Measurements from ENCODE around the gene RDH11. TPM values are rescaled to one million over a fixed set of nuclear protein-coding genes. Genes with fewer than 3 reads are reported as not detected.

The RDH11 gene
- total RNA-seq, 1 experiment from 2014 or later: 117 TPM

DNA sequence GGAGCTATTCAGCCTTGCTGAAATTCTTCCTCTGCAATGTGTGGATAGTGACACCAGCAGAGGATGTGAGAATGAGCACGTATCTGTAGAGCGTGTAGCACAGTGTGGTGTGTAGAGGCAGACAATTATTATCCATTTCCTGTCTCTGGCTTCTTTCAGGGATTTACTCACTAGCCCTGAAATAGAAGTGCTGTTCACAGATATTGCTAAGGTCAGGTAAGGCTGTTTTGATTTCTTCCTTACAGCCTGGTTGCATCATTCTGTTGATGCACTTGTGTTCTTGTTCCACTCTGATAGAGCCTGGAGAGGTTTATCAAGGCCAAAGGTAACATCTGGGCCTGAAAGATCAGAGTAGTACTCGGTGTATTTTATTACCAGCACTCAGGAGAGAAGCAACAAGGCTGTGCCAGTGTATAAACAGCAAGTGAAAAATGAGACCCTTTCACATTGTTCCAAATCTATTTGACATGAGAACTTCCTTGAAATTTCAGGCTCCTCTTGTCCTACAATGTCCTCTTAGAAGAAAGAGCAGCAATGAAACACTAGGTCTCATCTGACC is 59.1 kb downstream of the RDH11 start:
- no peak overlapping the region for H3K27ac Mint-ChIP-seq (ENCODE audit: unreplicated experiment)
- TF ChIP-seq, protein P1, sequence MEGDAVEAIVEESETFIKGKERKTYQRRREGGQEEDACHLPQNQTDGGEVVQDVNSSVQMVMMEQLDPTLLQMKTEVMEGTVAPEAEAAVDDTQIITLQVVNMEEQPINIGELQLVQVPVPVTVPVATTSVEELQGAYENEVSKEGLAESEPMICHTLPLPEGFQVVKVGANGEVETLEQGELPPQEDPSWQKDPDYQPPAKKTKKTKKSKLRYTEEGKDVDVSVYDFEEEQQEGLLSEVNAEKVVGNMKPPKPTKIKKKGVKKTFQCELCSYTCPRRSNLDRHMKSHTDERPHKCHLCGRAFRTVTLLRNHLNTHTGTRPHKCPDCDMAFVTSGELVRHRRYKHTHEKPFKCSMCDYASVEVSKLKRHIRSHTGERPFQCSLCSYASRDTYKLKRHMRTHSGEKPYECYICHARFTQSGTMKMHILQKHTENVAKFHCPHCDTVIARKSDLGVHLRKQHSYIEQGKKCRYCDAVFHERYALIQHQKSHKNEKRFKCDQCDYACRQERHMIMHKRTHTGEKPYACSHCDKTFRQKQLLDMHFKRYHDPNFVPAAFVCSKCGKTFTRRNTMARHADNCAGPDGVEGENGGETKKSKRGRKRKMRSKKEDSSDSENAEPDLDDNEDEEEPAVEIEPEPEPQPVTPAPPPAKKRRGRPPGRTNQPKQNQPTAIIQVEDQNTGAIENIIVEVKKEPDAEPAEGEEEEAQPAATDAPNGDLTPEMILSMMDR (IDR thresholded peaks at IDR 0.05; ENCODE audit: unreplicated experiment): no peak
- intact Hi-C loops (cut with micrococcal nuclease; ENCODE audit: unreplicated experiment): no loop called here
- no peaks in the 10 kb centered on the region for H3K9me3 Mint-ChIP-seq (ENCODE audit: low read depth, unreplicated experiment)
- no peaks in the 10 kb centered on the region for H3K36me3 Mint-ChIP-seq (ENCODE audit: insufficient read depth, unreplicated experiment)
- CTCF ChIA-PET: interaction anchor here (0.7 kb wide), 1 partner anchor 130 kb away, joined by 3 read pairs; no protein-coding TSS in a partner anchor
- no peaks in the 10 kb centered on the region for H3K27me3 Mint-ChIP-seq (ENCODE audit: unreplicated experiment)
- no peak for DNase-seq
- H3K4me1 Mint-ChIP-seq (ENCODE audit: low read depth, unreplicated experiment): no peaks in the 10 kb centered on the region
- H3K4me3 Mint-ChIP-seq (ENCODE audit: low read depth, unreplicated experiment): no peak overlapping the region
- BruUV-seq (replicated peaks): no TSS peak

DNA sequence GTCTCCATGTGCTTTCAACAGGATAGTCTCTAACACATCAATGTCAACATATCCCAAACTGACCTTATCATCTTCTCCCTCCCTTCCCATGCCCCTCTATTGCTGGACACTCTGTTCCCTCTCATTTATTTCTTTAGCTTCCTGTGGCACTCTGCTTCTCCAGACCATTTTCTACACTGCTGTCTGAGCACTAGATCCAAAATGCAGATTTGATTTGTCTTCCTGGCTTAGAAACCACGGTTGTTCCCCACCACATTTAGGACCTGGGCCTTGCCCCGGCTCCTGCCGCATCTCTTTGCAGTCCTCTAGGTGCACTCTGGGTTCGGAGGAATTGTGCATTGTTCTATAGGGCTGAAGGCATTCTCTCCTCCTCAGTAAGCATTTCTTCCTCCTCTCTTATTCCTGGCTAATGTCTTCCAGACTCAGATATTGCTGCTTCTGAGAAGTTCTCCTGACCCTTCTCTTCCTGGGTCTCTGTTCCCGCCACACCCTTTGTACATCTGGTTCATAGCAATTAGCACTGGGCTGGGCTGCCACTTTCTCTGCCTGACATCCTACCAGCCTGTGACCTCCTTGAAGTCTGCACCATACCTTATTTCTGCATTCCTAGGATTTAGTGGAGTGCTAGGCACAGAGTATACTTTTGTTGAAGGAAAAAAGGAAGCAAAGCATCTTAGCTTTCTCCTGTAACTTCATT is 62.0 kb downstream of the RDH11 start:
- intact Hi-C loops (cut with micrococcal nuclease; ENCODE audit: unreplicated experiment): no loop called here
- TF ChIP-seq, protein P1 (IDR thresholded peaks at IDR 0.05; ENCODE audit: unreplicated experiment): no peak
- Mint-ChIP-seq H3K27ac (ENCODE audit: unreplicated experiment) (no peak overlapping the region), H3K4me1 (ENCODE audit: low read depth, unreplicated experiment) (no peaks in the 10 kb centered on the region), H3K4me3 (ENCODE audit: low read depth, unreplicated experiment) (no peak overlapping the region), H3K36me3 (ENCODE audit: insufficient read depth, unreplicated experiment) (no peaks in the 10 kb centered on the region), H3K27me3 (ENCODE audit: unreplicated experiment) (no peaks in the 10 kb centered on the region), H3K9me3 (ENCODE audit: low read depth, unreplicated experiment) (no peaks in the 10 kb centered on the region)
- DNase-seq: no peak
- CTCF ChIA-PET: no interaction called here
- BruUV-seq (replicated peaks): no TSS peak

DNA sequence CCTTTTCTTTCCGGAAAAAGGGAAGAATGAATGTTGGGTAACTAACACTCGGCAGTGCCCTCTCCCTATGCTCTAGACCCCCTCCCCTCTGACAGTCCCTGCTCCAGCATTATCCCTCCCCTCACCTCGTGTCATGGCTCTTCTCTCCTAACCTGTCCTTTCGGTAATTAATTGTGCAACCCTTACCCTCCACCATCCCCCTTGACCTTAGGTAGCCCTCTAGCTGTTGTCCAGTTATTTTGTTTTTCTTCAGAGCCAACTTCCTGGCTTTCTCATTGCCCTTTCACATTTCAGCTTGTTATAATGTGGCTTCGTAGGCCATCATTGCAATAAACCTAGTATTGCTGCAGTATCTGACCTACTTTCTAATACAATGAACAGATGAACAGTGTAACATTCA is 64.6 kb downstream of the RDH11 start:
- no peak for DNase-seq
- Mint-ChIP-seq H3K27ac (ENCODE audit: unreplicated experiment) (no peak overlapping the region), H3K4me1 (ENCODE audit: low read depth, unreplicated experiment) (no peaks in the 10 kb centered on the region), H3K36me3 (ENCODE audit: insufficient read depth, unreplicated experiment) (no peaks in the 10 kb centered on the region), H3K4me3 (ENCODE audit: low read depth, unreplicated experiment) (no peak overlapping the region), H3K27me3 (ENCODE audit: unreplicated experiment) (no peaks in the 10 kb centered on the region), H3K9me3 (ENCODE audit: low read depth, unreplicated experiment) (no peaks in the 10 kb centered on the region)
- CTCF ChIA-PET: no interaction called here
- TF ChIP-seq, protein P1 (IDR thresholded peaks at IDR 0.05; ENCODE audit: unreplicated experiment): no peak
- intact Hi-C loops (cut with micrococcal nuclease; ENCODE audit: unreplicated experiment): no loop called here
- BruUV-seq (replicated peaks): no TSS peak

DNA sequence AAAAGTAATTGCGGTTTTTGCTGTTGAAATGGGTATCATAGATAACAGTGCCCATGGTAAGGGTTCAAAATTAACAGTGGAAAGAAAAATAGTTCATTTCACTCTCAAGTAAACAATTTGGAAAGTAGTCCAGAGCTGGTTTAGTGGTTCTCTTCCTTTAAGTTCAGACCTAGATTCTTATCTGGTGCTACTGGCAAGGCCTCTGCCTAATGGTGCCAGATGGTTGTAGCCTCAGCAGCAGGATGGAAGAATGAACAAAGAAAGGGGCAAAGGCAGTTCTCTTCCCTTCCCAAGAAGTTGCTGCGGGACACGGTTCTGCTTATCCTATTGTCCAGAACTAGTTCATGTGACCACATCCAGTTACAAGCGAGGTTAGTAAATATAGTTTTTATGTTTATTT is 65.4 kb downstream of the RDH11 start:
- no peaks in the 10 kb centered on the region for H3K27me3 Mint-ChIP-seq (ENCODE audit: unreplicated experiment)
- CTCF ChIA-PET: no interaction called here
- no peak overlapping the region for H3K27ac Mint-ChIP-seq (ENCODE audit: unreplicated experiment)
- intact Hi-C loops (cut with micrococcal nuclease; ENCODE audit: unreplicated experiment): no loop called here
- no peak overlapping the region for H3K4me3 Mint-ChIP-seq (ENCODE audit: low read depth, unreplicated experiment)
- H3K9me3 Mint-ChIP-seq (ENCODE audit: low read depth, unreplicated experiment): no peaks in the 10 kb centered on the region
- H3K4me1 Mint-ChIP-seq (ENCODE audit: low read depth, unreplicated experiment): no peaks in the 10 kb centered on the region
- DNase-seq: no peak
- TF ChIP-seq, protein P1 (IDR thresholded peaks at IDR 0.05; ENCODE audit: unreplicated experiment): no peak
- BruUV-seq (replicated peaks): no TSS peak
- H3K36me3 Mint-ChIP-seq (ENCODE audit: insufficient read depth, unreplicated experiment): no peaks in the 10 kb centered on the region

Measured in Calu3 (cell line).